ENCODE data around the gene RNASE8.

DNA sequence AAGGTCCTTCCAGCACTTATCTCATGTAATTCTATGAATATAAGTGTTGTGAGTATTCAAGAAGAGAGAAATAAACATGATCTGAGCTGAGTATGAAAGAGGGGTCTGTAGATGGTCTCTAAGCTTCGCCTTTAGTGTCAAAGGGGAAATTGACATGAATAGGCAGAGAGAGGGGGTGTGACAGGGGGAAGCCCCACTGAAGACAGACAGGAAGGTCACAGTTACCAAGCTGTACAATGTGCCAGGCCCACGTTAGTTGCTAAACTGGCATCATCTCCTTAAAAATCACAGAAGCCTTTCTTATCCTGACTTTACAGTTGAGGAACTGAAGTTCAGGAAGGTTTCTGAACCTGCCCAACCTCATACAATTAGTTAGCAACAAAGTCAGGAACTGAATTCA lies 20.1 kb downstream of the RNASE8 start:
- no peak for TF ChIP-seq EZH2 (IDR thresholded peaks at IDR 0.05)
- TF ChIP-seq, protein P1, sequence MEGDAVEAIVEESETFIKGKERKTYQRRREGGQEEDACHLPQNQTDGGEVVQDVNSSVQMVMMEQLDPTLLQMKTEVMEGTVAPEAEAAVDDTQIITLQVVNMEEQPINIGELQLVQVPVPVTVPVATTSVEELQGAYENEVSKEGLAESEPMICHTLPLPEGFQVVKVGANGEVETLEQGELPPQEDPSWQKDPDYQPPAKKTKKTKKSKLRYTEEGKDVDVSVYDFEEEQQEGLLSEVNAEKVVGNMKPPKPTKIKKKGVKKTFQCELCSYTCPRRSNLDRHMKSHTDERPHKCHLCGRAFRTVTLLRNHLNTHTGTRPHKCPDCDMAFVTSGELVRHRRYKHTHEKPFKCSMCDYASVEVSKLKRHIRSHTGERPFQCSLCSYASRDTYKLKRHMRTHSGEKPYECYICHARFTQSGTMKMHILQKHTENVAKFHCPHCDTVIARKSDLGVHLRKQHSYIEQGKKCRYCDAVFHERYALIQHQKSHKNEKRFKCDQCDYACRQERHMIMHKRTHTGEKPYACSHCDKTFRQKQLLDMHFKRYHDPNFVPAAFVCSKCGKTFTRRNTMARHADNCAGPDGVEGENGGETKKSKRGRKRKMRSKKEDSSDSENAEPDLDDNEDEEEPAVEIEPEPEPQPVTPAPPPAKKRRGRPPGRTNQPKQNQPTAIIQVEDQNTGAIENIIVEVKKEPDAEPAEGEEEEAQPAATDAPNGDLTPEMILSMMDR (IDR thresholded peaks at IDR 0.05) = no peak
- no peak for TF ChIP-seq EZH2phosphoT487 (IDR thresholded peaks at IDR 0.05)

All from neural progenitor cell (in vitro differentiated cells).